HG03442 (cell line): Measurements from ENCODE around the gene TMEM131L.
"Not testable (repeated sequence)": the region's sequence is repeated elsewhere in the genome, so short reads cannot be mapped to it uniquely, and the experiment has no call there.

Source experiments
- ATAC-seq: cut with Tn5 transposase; IDR thresholded peaks from one replicate; pipeline ENCODE4 v1.9.1; 2021; ENCODE audit warnings: mild to moderate bottlenecking, moderate library complexity; ENCODE audit not compliant: unreplicated experiment

Gene TMEM131L

DNA sequence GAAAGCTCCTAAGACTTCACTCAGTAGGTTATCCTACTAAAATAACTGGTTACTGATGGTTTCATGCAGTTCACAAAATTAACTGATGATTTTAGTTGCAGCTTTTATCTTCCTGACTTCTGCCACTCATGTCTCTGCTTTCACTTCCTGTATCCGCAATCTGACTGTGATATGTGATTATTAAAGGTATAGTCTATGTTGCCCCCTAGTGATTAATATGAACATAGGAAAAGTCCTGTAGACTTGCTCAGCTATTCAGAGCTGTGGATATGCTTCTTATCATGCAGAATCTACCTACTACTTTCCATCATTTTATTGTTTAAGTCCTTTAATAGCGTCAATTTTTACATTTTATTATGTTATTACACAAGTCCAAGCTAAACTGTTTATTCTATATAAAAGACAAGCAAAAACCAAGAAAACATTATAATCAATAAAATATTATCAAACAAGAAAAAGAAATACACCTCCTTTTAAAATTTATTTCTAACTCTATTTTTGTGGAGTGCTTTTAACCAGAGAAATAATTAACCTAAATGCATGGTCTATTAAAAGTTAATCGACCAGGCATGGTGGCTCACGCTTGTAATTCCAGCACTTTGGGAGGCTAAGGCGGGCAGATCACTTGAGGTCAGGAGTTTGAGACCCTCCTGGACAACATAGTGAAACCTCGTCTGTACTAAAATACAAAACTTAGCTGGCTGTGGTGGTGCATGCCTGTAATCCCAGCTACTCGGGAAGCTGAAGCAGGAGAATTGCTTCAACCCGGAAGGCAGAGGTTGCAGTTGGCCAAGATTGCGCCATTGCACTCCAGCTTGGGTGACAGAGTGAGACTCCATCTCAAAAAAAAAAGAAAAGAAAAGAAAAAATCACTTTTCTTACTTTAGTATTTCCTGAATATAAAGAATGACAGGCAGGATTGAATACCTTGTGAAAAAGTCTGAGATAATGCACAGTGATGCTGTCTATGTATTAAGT is 177.5 kb downstream of the TMEM131L start:
- ATAC-seq, result peak; percentile 87

DNA sequence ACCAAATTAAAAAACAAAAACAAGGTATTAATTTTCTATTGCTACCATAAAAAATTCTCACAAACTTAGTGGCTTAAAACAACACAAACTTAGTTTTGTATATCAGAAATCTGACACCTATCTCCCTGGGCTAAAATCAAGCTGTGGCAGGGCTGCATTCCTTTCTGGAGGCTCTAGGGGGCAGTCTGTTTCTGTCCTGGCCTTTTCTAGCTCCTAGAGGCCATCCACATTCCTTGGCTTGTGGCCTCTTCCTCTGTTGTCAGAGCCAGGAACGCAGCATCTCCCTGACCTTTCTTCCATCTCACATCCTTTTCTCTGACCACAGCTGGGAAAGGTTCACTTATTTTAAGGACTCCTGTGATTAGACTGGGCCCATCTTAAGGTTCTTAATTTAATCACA is 179.0 kb downstream of the TMEM131L start:
- ATAC-seq, result no peak

DNA sequence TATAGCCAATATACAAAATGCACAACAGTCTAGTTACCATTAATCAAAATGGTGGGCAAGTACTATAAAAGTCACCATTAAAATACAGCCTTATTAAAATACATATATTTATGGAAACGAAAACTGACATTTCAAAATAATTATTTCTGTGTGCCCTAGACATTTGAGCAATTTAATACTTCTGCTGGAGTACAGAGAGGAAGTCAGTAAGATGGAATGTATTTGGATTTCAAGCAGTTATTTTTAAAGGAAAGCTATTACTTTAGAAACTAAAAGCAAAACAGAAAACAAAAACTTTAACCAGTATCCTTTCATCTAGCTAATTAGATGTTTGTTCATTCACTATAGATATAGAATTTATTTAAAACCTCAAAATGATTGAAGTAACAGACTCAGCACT is 180.1 kb downstream of the TMEM131L start:
- no peak for ATAC-seq

DNA sequence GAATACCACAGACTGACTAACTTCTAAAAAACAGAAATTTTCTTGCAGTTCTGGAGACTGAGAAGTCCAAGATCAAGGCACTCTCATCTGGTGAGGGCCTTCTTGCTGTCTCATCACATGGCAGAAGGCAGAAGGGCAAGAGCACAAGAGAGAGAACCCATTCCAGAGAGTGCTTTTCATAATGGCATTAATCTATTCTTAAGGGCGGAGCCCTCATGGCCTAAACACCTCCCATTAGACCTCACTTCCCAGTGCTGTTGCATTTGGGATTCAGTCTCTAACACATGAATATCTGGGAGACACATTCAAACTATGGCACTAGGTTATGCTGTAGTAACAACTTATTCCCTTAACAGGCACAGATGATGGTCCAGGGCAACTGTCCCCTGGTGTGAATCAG is 180.8 kb downstream of the TMEM131L start:
- no peak for ATAC-seq

DNA sequence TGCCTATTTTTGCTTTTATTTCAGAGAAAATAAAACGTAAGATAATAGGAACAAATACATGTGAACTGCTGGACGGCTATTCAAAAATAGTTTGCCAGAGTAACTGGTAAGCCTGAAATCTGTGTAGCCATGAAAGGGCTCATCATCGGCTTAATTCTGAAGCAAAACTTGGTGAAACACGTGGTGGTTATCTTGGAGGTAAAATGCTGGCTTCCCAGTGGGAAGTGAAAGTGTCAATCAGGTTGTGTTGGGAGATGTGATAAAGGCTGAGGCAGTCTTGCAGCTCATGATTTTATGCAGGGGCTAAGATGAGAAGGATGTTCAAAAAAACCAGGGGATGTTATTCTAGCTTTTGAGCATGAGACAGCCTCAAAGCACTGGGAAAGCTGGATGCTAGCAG is 181.8 kb downstream of the TMEM131L start:
- no peak for ATAC-seq

DNA sequence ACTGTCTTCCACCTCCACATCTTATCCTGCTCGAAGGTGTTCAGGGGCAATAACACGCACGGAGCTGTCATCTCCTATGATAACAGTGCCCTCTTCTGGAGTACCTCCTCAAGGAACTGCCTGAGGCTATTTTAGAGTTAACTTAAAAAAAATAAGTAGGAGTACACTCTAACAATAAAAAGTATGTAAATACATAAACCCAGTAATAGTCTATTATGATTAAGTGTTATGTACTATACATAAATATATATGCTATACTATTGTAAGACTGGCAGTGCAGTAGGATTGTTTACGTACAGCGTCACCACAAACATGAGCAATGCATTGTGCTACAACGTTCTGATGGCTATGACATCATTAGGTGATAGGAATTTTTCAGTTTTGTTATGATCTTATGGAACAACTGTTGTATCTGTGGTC is 183.4 kb downstream of the TMEM131L start:
- no peak for ATAC-seq

DNA sequence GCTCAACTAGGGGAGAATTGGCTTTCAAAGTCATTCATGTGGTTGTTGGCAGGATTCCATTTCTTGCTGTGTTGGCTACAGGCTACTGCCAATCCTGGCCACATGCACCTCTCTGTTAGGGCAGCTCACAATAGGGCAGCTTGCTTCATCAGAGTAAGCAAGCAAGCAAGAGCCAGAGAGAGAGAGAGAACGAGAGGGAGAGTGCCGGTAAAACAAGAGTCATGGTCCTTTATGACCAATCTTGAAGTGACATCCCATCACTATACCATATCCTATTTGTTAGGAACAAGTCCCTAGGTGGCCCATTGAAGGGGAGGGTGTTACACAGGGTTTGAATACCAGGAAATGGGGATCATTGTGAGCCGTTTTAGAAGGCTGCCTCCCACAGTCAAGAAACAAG is 185.0 kb downstream of the TMEM131L start:
- no peak for ATAC-seq

DNA sequence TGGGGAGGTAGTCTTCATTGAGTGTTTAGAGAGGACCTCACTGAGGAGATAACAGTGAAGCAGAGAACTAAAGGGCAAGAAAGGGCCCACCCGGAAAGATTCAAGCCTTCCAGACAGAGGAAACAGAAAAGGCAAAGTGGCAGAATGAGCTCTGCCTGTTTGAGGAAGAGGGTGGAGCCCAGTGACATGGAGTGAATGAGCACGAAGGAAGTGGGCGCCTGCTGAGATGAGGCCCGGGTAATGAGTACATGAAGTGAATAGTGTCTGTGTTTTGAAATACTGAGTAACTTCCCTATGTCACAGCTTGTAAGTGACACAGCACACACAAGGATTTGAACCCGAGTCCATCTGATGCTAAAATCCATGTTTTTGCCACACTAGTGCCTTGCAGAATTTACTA is 185.4 kb downstream of the TMEM131L start:
- ATAC-seq, result no peak

DNA sequence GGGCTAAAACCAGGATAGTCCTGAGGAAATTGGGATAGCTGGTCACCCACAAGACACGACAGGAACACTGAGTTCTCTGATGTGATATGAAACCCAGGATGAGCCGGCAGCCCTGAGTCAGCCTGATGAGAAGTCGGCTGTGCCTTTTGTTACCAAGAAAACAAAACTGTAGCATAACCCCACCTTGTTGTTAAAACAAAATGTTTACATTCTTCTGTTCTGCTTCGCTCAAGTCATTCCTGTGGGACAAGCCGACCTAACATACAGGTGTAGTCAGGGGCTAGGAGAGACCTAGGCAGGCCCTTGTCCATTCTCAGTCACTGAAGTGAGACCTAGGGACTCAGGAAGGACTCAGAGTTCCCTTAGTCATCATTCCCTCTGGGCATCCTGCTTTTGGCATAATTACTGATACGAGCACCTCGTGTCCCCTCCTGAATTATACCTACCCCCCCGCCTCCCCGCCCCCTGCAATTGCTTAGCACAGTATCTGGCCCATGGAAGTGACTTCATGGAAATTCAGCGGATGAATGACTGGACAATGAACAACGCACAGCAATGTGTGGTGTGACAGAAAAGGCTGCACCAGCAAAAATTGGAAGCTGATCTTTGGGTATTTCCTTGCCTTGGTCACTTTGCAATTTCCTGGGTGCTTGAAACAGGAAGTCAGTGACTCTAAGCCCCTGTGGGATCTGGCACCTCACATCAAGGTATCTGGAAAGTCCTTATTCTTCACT is 186.1 kb downstream of the TMEM131L start:
- no peak for ATAC-seq

DNA sequence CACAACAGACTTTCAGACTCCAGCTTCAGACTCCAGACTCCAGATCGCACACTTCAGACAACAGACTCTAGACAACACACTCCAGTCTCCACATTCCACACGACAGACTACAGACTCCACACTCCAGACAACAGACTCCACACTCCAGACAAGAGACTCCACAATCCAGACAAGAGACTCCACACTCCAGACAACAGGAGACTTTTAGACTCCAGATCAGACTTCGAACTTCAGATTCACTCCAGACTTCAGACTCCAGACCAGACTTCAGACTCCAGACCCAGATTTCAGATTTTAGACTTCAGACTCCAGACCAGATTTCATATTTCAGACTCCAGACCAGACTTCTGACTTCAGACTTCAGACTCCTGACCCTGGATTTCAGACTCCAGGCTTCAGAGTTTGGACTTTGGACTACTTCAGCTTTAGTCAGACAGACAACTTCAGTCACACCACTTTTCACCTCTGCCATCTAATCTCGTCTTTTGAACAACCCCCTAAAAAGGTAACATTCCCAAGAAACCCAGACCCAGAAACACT is 188.9 kb downstream of the TMEM131L start:
- ATAC-seq, result no peak

DNA sequence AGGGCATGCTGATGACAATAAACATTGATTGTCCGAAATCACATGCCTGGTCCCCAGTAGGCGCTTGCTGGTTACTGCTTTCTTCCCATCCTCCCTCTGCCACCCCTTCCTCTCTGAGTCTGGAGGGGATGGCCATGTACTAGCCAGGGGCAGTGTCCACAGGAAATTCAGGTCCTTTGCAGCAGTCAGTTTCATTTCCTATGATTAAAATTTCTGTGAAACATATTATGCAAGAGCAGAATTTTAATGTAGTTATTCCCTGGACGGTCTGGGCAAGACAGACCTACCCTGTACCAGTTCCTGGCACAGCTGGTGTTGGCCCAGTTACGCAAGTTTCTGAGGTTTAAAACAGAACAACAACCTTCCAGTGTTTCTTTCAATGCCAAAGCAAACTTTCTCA is 189.8 kb downstream of the TMEM131L start:
- ATAC-seq, result no peak

DNA sequence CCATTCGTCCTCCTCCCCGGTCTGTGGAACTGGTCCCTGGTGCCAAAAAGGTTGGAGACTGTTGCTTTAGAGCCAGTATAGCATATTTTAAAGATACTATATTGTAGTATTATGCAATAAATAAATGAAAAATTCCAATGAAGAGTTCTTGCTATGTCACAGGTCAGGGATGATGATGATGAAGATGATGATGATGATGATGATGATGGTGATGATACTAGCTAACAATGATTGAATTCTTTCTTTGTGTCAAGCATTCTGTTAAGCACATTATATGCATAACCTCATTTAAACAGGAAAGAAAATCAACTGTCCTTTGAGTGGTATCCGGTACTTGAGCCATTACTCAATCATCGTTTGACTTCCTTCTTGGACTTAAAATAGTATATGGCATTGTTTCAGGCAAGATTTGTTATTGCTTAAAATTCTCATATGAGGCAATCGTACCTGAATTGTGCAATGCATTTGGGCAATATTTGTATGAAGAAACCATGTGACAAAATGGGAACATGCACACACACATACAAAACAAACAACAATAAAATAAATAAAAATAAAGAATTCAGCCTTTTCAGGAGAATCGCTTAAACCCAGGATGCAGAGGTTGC is 195.2 kb downstream of the TMEM131L start:
- no peak for ATAC-seq

DNA sequence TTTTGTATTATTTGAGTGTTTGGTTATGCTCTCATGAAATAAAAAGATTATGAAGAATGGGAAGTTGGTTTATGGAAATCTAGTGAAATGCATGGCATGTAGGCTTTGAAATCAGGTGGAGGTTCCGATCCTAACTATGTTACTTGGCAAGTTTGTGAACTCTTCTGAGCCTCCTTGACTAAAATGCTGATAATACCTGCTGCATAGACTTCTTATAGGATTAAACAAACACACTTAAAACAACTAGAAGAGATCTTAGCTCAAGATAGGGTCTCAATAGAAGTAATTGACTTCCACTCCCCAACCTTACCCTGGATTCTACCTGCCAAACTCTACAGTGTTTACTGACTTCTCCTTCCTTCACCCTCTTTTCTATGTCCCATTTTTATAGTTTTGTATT is 195.7 kb downstream of the TMEM131L start:
- ATAC-seq, result no peak

DNA sequence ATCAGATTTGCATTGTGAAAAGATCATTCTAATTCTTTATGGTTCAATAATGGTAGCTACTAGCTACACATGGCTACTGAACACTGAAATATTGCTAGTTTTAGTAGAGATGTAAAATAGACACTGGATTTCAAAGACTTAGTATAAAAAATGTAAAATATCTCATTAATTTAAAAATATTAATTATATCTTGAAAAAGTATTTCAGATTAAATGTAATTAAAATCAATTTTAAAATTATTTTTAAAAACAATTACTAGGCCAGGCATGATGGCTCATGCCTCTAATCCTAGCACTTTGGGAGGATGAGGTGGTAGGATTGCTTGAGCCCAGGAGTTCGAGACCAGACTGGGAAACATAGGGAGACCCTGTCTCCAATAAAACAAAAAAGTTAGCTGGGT is 197.5 kb downstream of the TMEM131L start:
- ATAC-seq, result no peak

DNA sequence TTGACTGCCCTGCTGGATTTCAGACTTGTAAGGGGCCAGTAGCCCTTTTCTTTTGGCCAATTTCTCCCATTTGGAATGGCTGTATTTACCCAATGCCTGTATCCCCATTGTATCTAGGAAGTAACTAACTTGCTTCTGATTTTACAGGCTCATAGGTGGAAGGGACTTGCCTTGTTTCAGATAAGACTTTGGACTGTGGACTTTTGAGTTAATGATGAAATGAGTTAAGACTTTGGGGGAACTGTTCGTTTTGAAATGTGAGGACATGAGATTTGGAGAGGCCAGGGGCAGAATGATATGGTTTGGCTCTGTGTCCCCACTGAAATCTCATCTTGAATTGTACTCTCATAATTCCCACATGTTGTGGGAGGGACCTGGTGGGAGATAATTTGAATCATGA is 200.3 kb downstream of the TMEM131L start:
- not testable (repeated sequence) for ATAC-seq

DNA sequence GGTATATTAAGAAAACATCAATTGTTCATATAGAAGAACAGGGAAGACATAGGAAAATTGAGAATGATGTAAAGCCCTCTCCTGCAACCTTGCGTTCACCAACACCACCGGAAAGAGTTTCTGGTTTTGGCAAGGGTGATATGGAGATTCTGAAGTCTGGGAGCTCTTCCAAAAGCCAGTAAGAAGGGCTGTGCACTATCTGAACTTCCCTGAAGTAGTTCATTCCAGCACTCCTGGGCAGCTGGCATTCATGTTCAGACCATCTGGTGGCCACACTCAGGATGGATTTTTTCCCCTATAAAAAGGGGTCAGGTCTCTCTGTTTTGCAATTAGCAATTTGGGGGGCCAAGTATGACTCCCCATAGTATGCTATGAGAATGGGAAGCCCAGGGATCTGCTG is 202.5 kb downstream of the TMEM131L start:
- ATAC-seq, result no peak

DNA sequence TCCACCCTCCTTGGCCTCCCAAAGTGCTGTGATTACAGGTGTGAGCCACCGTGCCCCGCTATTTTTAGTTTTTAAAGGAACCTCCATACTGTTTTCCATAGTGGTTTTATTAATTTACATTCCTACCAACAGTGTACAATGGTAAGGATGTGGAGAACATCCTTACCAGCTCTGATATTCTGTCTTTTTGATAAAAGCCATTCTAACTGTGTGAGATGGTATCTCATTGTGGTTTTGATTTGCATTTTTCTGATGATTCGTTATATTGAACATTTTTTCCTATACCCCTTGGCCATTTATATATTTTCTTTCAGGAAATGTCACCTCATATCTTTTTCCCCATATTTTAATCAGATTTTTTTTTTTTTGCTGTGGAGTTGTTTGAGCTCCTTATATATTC is 203.7 kb downstream of the TMEM131L start:
- no peak for ATAC-seq

DNA sequence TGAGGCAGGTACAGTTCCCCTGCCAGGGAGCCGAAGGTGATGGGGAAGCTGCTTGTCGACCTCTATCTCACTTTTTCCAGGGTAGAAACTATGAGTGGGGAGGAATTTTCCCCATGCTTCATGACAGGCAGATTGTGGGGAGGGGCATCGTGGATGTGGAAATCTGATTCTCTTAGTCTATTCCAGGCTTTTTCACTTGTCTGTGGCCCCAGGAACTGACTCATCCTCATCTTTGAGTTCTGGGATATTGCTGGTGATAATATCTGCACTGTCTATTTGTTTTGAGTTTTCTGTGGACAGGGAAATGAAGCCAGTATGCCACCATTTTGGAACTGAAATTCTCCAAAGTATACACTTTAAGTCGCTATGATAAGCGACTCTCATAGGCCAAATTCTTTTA is 210.3 kb downstream of the TMEM131L start:
- ATAC-seq, result no peak

DNA sequence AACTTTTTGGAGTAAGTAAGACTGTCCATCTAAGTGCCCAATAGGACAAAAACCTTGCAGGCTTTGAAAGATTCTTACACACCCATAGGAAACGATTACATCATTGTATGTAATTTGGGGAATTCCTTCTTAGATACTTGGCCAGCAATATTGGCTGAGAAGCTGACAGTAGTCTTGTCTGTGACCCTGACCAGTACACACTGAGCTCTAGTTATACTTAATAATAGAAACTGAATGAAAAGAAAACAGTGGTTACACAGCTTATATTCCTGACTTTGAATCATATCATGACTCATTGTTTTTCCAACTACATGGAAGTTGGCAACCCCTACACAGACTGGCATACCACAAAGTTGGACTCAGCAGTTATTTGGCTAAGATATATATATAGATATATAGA is 210.8 kb downstream of the TMEM131L start:
- no peak for ATAC-seq

DNA sequence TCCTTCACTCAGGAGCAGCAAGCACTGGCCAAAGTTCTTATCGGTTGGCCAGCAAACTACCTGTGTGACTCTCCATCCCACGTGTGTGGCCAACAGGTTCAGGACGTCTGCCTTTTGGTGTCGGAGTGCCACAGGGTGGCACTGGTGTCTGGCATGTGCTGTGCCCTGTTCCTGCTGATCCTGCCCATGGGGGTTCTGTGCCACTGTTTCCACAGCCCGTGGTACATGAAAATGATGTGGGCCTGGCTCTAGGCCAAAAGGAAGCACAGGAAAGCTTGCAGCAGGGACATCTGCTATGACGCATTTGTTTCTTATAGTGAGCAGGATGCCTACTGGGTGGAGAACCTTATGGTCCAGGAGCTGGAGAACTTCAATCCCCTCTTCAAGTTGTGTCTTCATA is 213.3 kb downstream of the TMEM131L start:
- no peak for ATAC-seq

DNA sequence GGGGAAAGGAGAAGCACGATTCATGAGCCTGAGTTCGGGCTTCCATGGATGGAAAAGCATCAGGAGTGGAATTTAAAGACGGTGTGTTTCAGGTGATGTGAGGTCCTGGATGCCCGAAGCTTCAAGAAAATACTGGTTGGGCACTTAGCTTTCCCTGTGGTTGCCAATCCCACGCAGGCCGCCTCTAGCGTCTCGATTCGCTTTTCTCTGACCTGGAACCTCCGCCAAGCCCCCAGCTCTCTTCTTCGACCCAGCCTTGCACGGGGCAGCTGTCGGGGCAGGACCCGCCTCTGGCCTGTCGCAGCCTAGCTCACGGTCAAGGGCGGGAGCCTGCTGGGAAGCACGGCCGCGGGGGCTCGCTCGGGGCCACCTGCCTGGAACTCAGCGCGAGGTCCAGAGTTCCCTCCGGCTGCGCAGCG is 217.6 kb downstream of the TMEM131L start:
- no peak for ATAC-seq
